GM13977 (cell line): ENCODE results near the gene IFITM10.
A peak's percentile ranks its signal among the peaks of the same experiment; 100 is the strongest.
"Not testable (repeated sequence)": the region's sequence is repeated elsewhere in the genome, so short reads cannot be mapped to it uniquely, and the experiment has no call there.

Source experiments
- DNase-seq: peaks from one replicate; pipeline ENCODE4 v3.0.0; 2012; ENCODE audit warnings: low spot score
- in situ Hi-C: fragments of 300-500 bp; cut with MboI; formaldehyde crosslinking; loops from one replicate; pipeline ENCODE4 v1.12.0; 2022; ENCODE audit warnings: low sequenced_read_pairs, low pct_unique_long_range_greater_than_20kb, mixed read lengths, inconsistent platforms; ENCODE audit not compliant: unreplicated experiment
- TF ChIP-seq, protein P1 (sequence below): IDR thresholded peaks from 2 replicates; pipeline ENCODE4 v1.5.1; 2012; ENCODE audit warnings: mild to moderate bottlenecking, control low read depth; ENCODE audit not compliant: insufficient read depth; ENCODE audit errors: extremely low read depth, missing control alignments

The IFITM10 gene

DNA sequence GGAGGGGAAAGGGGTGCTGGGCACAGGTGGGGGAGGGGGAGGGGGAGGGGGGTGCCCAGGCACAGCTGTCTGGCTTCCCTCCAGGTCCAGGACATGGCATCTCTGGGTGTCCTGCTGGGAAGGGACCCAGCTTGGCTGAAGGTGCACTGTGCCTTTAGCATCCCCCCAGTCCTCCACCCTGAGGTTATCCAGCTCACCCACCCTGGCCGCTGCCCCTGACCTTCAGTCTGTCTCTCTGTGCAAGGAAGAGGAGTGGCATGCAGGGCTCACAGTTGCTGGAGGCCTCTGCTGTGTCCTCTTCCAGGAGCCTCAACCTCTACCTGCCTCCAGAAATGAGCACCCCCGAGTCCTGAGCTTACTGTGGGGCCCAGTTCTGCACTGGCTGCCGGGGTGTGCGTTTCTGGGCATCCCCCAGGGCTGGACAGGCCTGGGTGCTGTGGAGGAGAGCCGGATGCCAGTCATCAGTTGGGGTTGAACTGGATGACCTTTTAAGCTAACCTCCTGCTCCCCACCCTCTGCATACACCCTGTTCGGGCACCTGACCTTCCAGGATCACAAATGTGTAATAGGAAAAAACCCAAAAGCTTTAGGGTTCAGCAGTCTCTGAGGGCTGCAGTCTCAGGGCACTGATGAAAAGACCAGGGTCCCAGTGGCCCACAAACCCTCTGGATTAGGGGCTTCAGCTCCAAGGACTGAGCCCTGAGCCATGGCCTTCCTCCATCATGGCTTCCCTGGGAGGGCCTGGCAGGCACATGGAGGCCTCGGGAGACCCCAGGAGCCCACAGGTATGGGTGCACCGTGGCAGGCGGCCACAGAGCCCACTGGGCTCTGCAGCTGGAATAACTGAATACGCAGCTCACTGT lies 23.0 kb upstream of the IFITM10 start:
- TF ChIP-seq, protein P1, sequence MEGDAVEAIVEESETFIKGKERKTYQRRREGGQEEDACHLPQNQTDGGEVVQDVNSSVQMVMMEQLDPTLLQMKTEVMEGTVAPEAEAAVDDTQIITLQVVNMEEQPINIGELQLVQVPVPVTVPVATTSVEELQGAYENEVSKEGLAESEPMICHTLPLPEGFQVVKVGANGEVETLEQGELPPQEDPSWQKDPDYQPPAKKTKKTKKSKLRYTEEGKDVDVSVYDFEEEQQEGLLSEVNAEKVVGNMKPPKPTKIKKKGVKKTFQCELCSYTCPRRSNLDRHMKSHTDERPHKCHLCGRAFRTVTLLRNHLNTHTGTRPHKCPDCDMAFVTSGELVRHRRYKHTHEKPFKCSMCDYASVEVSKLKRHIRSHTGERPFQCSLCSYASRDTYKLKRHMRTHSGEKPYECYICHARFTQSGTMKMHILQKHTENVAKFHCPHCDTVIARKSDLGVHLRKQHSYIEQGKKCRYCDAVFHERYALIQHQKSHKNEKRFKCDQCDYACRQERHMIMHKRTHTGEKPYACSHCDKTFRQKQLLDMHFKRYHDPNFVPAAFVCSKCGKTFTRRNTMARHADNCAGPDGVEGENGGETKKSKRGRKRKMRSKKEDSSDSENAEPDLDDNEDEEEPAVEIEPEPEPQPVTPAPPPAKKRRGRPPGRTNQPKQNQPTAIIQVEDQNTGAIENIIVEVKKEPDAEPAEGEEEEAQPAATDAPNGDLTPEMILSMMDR: no peak
- in situ Hi-C loops: no loop called here
- DNase-seq: no peak

DNA sequence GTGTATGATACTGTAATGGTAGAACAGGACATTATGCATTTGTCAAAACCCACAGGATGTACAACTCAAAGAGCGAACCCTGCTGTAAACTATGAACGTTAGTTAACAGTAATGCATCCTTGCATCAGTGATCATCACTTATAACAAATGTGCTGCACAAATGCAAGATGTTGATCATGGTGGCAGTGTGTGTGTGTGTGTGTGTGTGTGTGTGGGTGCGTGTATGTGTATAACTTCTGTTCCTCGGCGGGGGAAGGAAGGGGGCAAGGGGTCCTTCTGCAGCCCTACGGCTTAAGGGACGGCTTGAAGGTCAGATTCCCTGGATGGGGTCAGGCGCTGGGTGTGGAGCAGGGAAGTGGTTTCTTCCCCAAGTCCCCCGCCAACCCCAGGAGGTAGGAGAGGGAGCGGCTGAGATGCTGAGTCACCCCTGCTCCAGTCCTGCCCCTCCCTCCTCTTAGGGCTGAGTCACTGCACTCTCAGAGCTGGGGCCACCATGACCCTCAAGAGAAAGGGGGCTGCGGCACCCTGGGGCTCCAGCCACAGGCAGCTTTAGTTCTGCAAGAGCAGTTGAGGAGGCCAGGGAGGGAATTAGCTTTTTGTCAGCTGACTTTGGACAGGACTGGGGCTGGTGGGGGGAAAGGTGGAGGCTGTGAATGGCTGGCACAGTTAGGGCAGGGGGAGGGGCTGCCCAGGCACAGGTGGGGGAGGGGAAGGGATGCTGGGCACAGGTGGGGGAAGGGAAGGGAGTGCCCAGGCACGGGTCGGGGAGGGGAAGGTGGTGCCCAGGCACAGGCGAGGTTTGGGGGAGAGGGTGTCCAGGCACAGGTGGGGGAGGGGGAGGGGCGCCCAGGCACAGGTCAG lies 22.1 kb upstream of the IFITM10 start:
- TF ChIP-seq, protein P1: no peak
- peak; percentile 68 for DNase-seq
- in situ Hi-C loops: no loop called here

DNA sequence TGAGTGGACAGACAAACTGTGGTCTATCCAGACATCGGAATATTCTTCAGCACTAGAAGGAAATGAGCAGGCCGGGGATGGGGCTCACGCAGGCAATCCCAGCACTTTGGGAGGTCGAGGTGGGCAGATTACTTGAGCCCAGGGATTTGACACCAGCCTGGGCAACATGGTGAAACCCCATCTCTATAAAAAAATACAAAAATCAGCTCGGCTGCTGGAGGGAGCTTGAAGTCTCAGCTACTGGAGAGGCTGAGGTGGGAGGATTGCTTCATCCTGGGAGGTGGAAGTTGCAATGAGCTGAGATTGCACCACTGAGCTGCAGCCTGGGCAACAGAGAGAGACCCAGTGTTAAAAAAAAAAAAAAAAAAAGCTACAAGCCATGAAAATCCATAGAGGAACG lies 21.3 kb upstream of the IFITM10 start:
- in situ Hi-C loops: no loop called here
- no peak for DNase-seq
- TF ChIP-seq, protein P1: no peak

DNA sequence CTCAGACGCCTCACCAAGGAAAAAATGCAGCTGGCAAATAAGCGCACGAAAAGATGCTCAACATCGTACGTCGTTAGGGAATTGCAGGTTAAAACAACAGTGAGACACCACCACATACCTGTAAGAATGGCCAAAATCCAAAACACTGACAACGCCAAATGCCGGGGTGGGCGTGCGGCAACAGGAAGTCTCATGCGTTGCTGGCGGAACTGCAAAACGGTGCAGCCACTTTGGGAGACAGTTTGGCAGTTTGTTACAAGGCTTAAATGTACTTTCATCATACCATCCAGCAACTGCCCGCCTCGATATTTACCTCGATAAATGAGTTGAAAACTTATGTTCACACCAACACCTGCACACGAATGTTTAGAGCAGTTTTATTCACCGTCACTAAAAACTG lies 20.9 kb upstream of the IFITM10 start:
- TF ChIP-seq, protein P1: no peak
- DNase-seq: no peak
- in situ Hi-C loops: no loop called here

DNA sequence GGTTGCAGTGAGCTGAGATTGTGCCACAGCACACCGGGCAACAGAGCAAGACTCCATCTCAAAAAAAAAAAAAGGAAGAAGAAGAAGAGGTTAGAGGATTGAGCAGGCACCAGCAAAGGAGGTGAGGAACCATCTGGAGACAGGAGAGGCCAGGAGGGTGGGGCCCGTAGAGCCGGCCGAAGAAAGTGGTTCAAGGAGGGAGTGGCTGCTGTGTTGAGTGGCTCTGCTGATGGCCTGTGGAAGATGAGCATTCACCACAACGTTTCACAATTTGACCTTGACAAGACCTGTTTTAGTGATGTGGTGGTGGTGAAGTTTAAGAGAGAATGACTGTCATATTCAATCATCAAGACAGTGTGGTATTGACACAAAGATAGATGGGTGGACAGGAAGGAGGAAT lies 20.1 kb upstream of the IFITM10 start:
- in situ Hi-C loops: no loop called here
- TF ChIP-seq, protein P1: no peak
- DNase-seq: no peak

DNA sequence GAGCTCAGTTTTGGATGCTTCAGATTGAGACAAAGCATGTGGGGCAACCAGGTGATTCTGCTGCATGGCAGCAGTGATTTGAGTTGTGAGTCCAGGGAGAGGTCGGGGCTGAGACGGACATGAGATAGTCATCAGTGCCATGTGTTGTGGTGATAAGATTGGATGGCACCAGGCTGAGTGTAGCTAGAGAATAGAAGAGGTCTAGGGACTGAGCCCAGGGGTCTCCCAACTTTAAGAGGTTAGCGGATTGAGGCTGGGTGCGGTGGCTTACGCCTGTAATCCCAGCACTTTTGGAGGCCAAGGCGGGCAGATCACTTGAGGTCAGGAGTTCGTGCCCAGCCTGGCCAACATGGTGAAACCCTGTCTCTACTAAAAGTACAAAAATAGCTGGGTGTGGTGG lies 19.7 kb upstream of the IFITM10 start:
- DNase-seq: no peak
- in situ Hi-C loops: no loop called here

DNA sequence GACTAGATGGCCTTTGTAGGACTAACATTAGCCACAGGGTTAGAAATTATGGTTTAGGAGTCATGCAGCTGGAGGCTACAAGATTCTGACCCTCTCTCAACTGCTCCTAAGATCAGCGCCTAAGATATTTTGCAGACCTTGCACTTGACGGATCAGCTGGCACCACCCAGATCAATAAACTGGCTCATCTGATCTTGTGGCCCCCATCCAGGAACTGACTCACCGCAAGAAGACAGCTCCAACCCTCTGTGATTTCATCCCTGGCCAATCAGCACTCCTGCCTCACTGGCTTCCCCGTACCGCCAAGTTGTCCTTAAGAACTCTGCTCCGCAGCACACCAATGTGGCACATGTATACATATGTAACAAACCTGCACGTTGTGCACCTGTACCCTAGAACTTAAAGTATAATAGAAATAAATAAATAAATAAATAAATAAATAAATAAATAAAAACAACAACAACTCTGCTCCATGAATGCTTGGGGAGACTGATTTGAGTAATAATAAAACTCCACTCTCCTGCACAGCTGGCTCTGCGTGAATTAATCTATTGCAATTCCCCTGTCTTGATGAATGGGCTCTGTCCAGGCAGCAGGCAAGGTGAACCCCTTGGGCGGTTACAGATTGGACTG lies 19.0 kb upstream of the IFITM10 start:
- DNase-seq, in situ Hi-C loops: not testable (repeated sequence)

More for the DNA sequence above, 19.7 kb upstream of the IFITM10 start:
- TF ChIP-seq, protein P1: no peak
